K562 (cell line): Measurements from ENCODE around the gene HIVEP3. TPM values are rescaled to one million over a fixed set of nuclear protein-coding genes. Genes with fewer than 3 reads are reported as not detected.

Source experiments
- ADNP ChIP-seq: fragments of 200-800 bp; sonication (Bioruptor generic); IDR thresholded peaks from 2 replicates; pipeline ENCODE4 v1.6.1; 2016; ENCODE audit warnings: missing genetic modification characterization, missing compliant biosample characterization
- ARID1B ChIP-seq: fragments of 450-650 bp; IDR thresholded peaks from 2 replicates; pipeline ENCODE4 v1.6.1; 2016; ENCODE audit warnings: antibody characterized with exemption, mild to moderate bottlenecking, inconsistent platforms
- BDP1 ChIP-seq: IDR thresholded peaks from 3 replicates; pipeline ENCODE4 v1.6.1; 2011; ENCODE audit not compliant: insufficient read length, insufficient read depth
- CEBPG ChIP-seq, 3 experiments: fragments of 200-800 bp in 1 of 3; sonication (Bioruptor generic) in 1 of 3; sonication (generic) in 1 of 3; formaldehyde crosslinking in 1 of 3; IDR thresholded peaks in 2 of 3; conservative IDR thresholded peaks in 1 of 3; 2 replicates each; pipeline versions ENCODE4 v1.6.1 to v1.8.0; 2016 to 2022; ENCODE audit warnings: missing compliant biosample characterization in 2 of 3, missing genetic modification characterization in 2 of 3, mild to moderate bottlenecking in 1 of 3, missing genetic modification reagents in 1 of 3
- CREB1 ChIP-seq, 2 experiments: sonication (generic) in 1 of 2; formaldehyde crosslinking in 1 of 2; IDR thresholded peaks; 2 replicates each; pipeline versions ENCODE4 v1.6.1 to v1.8.0; 2012 to 2022; ENCODE audit warnings: inconsistent platforms in 1 of 2, mild to moderate bottlenecking in 1 of 2, missing genetic modification reagents in 1 of 2, moderate library complexity in 1 of 2
- CSDE1 ChIP-seq, 2 experiments: fragments of 450-650 bp; IDR thresholded peaks; 2 replicates each; pipeline ENCODE4 v1.6.1; 2016; ENCODE audit warnings: mild to moderate bottlenecking in 1 of 2
- E2F3 ChIP-seq: fragments of 250-450 bp; sonication (Bioruptor Pico); IDR thresholded peaks from 2 replicates; pipeline ENCODE4 v1.4.0; 2020; ENCODE audit warnings: mild to moderate bottlenecking
- ETS2 ChIP-seq: IDR thresholded peaks from 2 replicates; pipeline ENCODE4 v1.6.1; 2016; ENCODE audit warnings: borderline replicate concordance, missing genetic modification characterization, mild to moderate bottlenecking, moderate library complexity, missing compliant biosample characterization; ENCODE audit not compliant: poor library complexity, severe bottlenecking
- FOXJ2 ChIP-seq: fragments of 200-800 bp; sonication (Bioruptor generic); IDR thresholded peaks from 2 replicates; pipeline ENCODE4 v1.6.1; 2016; ENCODE audit warnings: missing genetic modification characterization, missing compliant biosample characterization
- FOXK1 ChIP-seq: sonication (generic); formaldehyde crosslinking; IDR thresholded peaks from 2 replicates; pipeline ENCODE4 v1.8.0; 2022; ENCODE audit warnings: missing genetic modification reagents, mild to moderate bottlenecking, borderline replicate concordance
- FUS ChIP-seq: fragments of 200-400 bp; formaldehyde crosslinking; optimal IDR thresholded peaks from 2 replicates; pipeline ENCODE3; 2017; ENCODE audit warnings: low read depth, low read length
- HMBOX1 ChIP-seq: sonication (generic); IDR thresholded peaks from 2 replicates; pipeline ENCODE4 v1.6.1; 2016
- HSF4 ChIP-seq: fragments of 250-450 bp; sonication (Bioruptor Pico); IDR thresholded peaks from 2 replicates; pipeline ENCODE4 v2.1.2; 2022; ENCODE audit warnings: mild to moderate bottlenecking, moderate library complexity, borderline replicate concordance
- JUNB ChIP-seq: fragments of 450-650 bp; formaldehyde crosslinking; conservative IDR thresholded peaks from 2 replicates; pipeline ENCODE4 v1.4.0; 2020; ENCODE audit warnings: mild to moderate bottlenecking
- MEF2D ChIP-seq: conservative IDR thresholded peaks from 2 replicates; pipeline ENCODE4 v1.6.1; 2016; ENCODE audit warnings: low read depth, missing genetic modification characterization, missing compliant biosample characterization
- NFIC ChIP-seq: fragments of 450-650 bp; IDR thresholded peaks from 2 replicates; pipeline ENCODE4 v1.6.1; 2017; ENCODE audit warnings: mild to moderate bottlenecking, inconsistent platforms
- RBBP5 ChIP-seq: fragments of 200-600 bp; sonication (generic); IDR thresholded peaks from 2 replicates; pipeline ENCODE4 v1.6.1; 2012; ENCODE audit warnings: borderline replicate concordance, mild to moderate bottlenecking, low read length, control low read depth, inconsistent platforms; ENCODE audit not compliant: insufficient read depth, poor library complexity, severe bottlenecking
- SMAD4 ChIP-seq: fragments of 250-450 bp; sonication (Bioruptor Pico); conservative IDR thresholded peaks from 2 replicates; pipeline ENCODE4 v1.8.0; 2021; ENCODE audit warnings: inconsistent platforms, mild to moderate bottlenecking, moderate library complexity
- SMARCA4 ChIP-seq: fragments of 450-650 bp; IDR thresholded peaks from 2 replicates; pipeline ENCODE4 v1.6.1; 2016
- SP1 ChIP-seq: sonication (generic); formaldehyde crosslinking; IDR thresholded peaks from 2 replicates; pipeline ENCODE4 v1.8.1; 2022; ENCODE audit warnings: mild to moderate bottlenecking, missing genetic modification reagents
- SRF ChIP-seq, 2 experiments: fragments of 250-450, 450-650 bp in 1 of 2; sonication (Bioruptor Pico) in 1 of 2; sonication (generic) in 1 of 2; formaldehyde crosslinking; IDR thresholded peaks; 2 replicates each; pipeline versions ENCODE4 v1.5.0 to v1.5.1; 2020 to 2022; ENCODE audit warnings: mild to moderate bottlenecking in 1 of 2, missing genetic modification reagents in 1 of 2
- TAF1 ChIP-seq: IDR thresholded peaks from 2 replicates; pipeline ENCODE4 v1.6.1; 2011; ENCODE audit warnings: mild to moderate bottlenecking, low read length, moderate library complexity; ENCODE audit not compliant: insufficient read depth, control insufficient read depth, severe bottlenecking; ENCODE audit errors: extremely low read depth
- TAF7 ChIP-seq: fragments of 450-650 bp; IDR thresholded peaks from 2 replicates; pipeline ENCODE4 v1.6.1; 2016; ENCODE audit warnings: missing genetic modification characterization, missing compliant biosample characterization
- TCF7 ChIP-seq: sonication (generic); IDR thresholded peaks from 2 replicates; pipeline ENCODE4 v1.6.1; 2016; ENCODE audit warnings: antibody characterized with exemption, borderline replicate concordance
- ZNF274 ChIP-seq: IDR thresholded peaks from 2 replicates; pipeline ENCODE4 v1.6.1; 2011; ENCODE audit warnings: low read depth, mild to moderate bottlenecking, low read length, moderate library complexity, borderline replicate concordance
- ZNF384 ChIP-seq: IDR thresholded peaks from 2 replicates; pipeline ENCODE4 v1.6.1; 2012; ENCODE audit warnings: low read depth, low read length, improper control_type of control experiment
- ZNF655 ChIP-seq: fragments of 250-450 bp; sonication (Bioruptor Pico); IDR thresholded peaks from 2 replicates; pipeline ENCODE4 v1.5.0; 2021
- ZNF766 ChIP-seq: fragments of 200-800 bp; sonication (Bioruptor generic); conservative IDR thresholded peaks from 2 replicates; pipeline ENCODE4 v1.6.1; 2016; ENCODE audit warnings: missing genetic modification characterization, missing compliant biosample characterization
- ZZZ3 ChIP-seq: fragments of 450-650 bp; IDR thresholded peaks from 2 replicates; pipeline ENCODE4 v1.6.1; 2016; ENCODE audit warnings: antibody characterized with exemption, mild to moderate bottlenecking, moderate library complexity
- polyA plus RNA-seq, 8 experiments: library from polyadenylated mRNA; depleted of rRNA in 4 of 8; stranded (reverse) in 5 of 8; unstranded in 3 of 8; fragments of >200 nt; fragmentation: Nextera tagmentation in 2 of 8; fragmentation: Illumina TruSeq in 1 of 8; extraction: Ambion mirVana in 2 of 8; extraction: Trizol in 1 of 8; gene quantifications; 2 replicates each; pipeline versions ENCODE4 v1.2.1 to v1.2.3, GENCODE V29; 2011 to 2014; ENCODE audit warnings: inconsistent platforms in 1 of 8, missing spikeins in 1 of 8
- total RNA-seq, 7 experiments: library from RNA; depleted of rRNA in 6 of 7; stranded (reverse); fragments of >200 nt in 6 of 7; fragmentation: Illumina TruSeq in 2 of 7; extraction: Trizol in 2 of 7; gene quantifications; 2 replicates each; pipeline versions ENCODE4 v1.2.1 to v1.2.3, GENCODE V29; 2011 to 2021; ENCODE audit warnings: low replicate concordance in 1 of 7

HIVEP3 gene
- total and polyA plus RNA-seq, 9 of the 15 experiments (the other 6 are each of a cell fraction or from before 2014, with no cell fraction given), result 0.09 to 0.58 (median 0.34) TPM; not detected in 1

- peak; percentile 52; the same call in 1 of the 2 replicates for TF ChIP-seq CREB1 (IDR thresholded peaks at IDR 0.05)
- TF ChIP-seq CREB1 (CRISPR knock-in tag; IDR thresholded peaks at IDR 0.05), result no peak
- no peak for TF ChIP-seq SMAD4 (CRISPR knock-in tag)
- no peak for TF ChIP-seq CEBPG (CRISPR knock-in tag; IDR thresholded peaks at IDR 0.05)
- TF ChIP-seq CEBPG (tag; conservative IDR thresholded peaks at IDR 0.05 in 1 of 2, IDR thresholded peaks at IDR 0.05 in 1 of 2), result no peak
- TF ChIP-seq ZNF274, result no peak
- TF ChIP-seq CSDE1 (IDR thresholded peaks at IDR 0.05), result no peak
- TF ChIP-seq MEF2D (tag), result no peak
- no peak for TF ChIP-seq JUNB
- no peak for TF ChIP-seq ZNF384
- TF ChIP-seq ZZZ3, result no peak
- peak; percentile 48; the same call in 1 of the 2 replicates for TF ChIP-seq SMARCA4
- no peak for TF ChIP-seq SP1
- TF ChIP-seq HMBOX1, result no peak
- TF ChIP-seq TCF7, result no peak
- TF ChIP-seq ZNF766 (CRISPR knock-in tag), result no peak
- TF ChIP-seq BDP1, result no peak
- TF ChIP-seq FOXJ2 (tag), result 0 out of 2 replicates have a peak, but pooled peaks have one; percentile 27
- TF ChIP-seq E2F3 (CRISPR knock-in tag), result no peak
- no peak for TF ChIP-seq TAF1
- TF ChIP-seq ARID1B, result peak; percentile 50; the same call in 1 of the 2 replicates
- TF ChIP-seq TAF7, result no peak
- no peak for TF ChIP-seq HSF4 (CRISPR knock-in tag)
- no peak for TF ChIP-seq ETS2 (tag)
- no peak for TF ChIP-seq SRF (CRISPR knock-in tag; IDR thresholded peaks at IDR 0.05)
- TF ChIP-seq NFIC, result peak; percentile 80
- no peak for TF ChIP-seq FUS
- no peak for TF ChIP-seq RBBP5
- TF ChIP-seq ADNP (tag), result no peak
- no peak for TF ChIP-seq ZNF655
- TF ChIP-seq FOXK1, result no peak
Measured at GRCh38 chr1:41493117-41493536, 425.6 kb downstream of the HIVEP3 start (continued).
